Stimulated activated CD8-positive, alpha-beta memory T cell treated with anti-CD3 and anti-CD28 coated beads, Interleukin-2, amount 100 ng/mL, for 48 hours (primary cell): ENCODE measurements around the gene LARP4B.

Source experiments
- DNase-seq, 2 donors: peaks; one replicate each; pipeline ENCODE4 v3.0.0-alpha.2; 2020; ENCODE audit warnings: low read depth in 2 of 2

Gene LARP4B

GRCh38 chr10:807163-807957, 124.1 kb downstream of the LARP4B start:
- no peak for DNase-seq

GRCh38 chr10:806451-807162, 124.9 kb downstream of the LARP4B start:
- no peak for DNase-seq

- no peak for DNase-seq
Observed at GRCh38 chr10:805620-806305, 125.7 kb downstream of the LARP4B start.

GRCh38 chr10:804787-805619, 126.5 kb downstream of the LARP4B start:
- DNase-seq = no peak

GRCh38 chr10:804191-804781, 127.2 kb downstream of the LARP4B start:
- DNase-seq = no peak

- DNase-seq = no peak
Observed at GRCh38 chr10:803041-803741, 128.3 kb downstream of the LARP4B start.

GRCh38 chr10:802506-802905, 129.0 kb downstream of the LARP4B start:
- no peak for DNase-seq

GRCh38 chr10:797179-797578, 134.3 kb downstream of the LARP4B start:
- DNase-seq = no peak

- no peak for DNase-seq
Observed at GRCh38 chr10:796233-796632, 135.3 kb downstream of the LARP4B start.

GRCh38 chr10:794382-794956, 137.0 kb downstream of the LARP4B start:
- no peak for DNase-seq

- no peak for DNase-seq
Observed at GRCh38 chr10:792792-793100, 138.8 kb downstream of the LARP4B start.

- no peak for DNase-seq
Observed at GRCh38 chr10:792083-792791, 139.3 kb downstream of the LARP4B start.

- DNase-seq = no peak
Observed at GRCh38 chr10:791639-792038, 139.9 kb downstream of the LARP4B start.

- no peak for DNase-seq
Observed at GRCh38 chr10:790821-791551, 140.5 kb downstream of the LARP4B start.

- DNase-seq = no peak
Observed at GRCh38 chr10:789831-790701, 141.4 kb downstream of the LARP4B start.

- no peak for DNase-seq
Observed at GRCh38 chr10:788796-789748, 142.4 kb downstream of the LARP4B start.
